Fibroblast of mammary gland (primary cell): ENCODE data around the gene SBF2.
A peak's percentile ranks its signal among the peaks of the same experiment; 100 is the strongest.

Experiments
- DNase-seq: peaks from one replicate; pipeline ENCODE4 v3.0.0-alpha.2; 2010; ENCODE audit warnings: low read depth
- H3K4me3 ChIP-seq: 2 replicates; pipeline ENCODE4 v1.5.1; 2011; ENCODE audit warnings: low read depth, mild to moderate bottlenecking, low read length, moderate library complexity; ENCODE audit not compliant: control insufficient read depth
- TF ChIP-seq, protein P1 (sequence below): conservative IDR thresholded peaks from 2 replicates; pipeline ENCODE4 v1.5.1; 2011; ENCODE audit warnings: low read depth, low read length, inconsistent platforms; ENCODE audit not compliant: control insufficient read depth, insufficient read depth

Gene SBF2

DNA sequence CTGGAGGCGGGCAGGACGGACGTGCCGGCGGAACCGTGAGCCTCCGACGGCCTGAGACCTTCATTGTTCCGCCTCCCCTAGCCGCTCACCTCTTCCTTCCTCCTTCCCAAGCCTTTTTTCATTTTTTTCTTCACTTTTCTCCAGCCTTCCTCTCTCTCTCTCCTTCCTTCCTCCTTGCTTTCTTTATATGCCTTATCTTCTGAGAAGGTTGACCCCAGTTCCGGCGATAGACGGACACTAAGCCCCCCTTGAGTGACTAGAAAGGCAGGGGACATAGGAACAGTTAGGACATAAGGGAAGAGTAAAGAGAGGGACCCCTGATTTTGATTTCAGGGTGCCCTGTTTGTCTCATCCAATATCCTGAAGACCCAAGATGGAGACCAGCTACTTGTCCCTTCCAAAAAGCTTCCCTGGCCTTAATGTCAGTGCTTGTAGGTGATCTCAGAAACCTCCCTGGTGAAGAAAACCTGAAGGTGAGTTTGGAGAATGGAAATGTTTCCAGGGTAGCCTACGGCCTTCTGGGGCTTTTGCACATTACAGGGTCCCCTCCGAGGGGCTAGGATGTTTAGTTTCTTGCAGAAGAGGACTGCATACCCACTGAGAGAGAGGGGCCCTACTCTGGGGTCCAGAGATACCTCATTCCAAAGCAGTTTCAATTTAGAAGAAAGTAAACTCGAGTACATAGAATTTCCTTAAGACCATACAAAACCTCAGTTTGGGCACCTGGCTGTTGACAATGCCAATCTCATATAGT, 14.4 kb upstream of the SBF2 start:
- no peak for DNase-seq
- H3K4me3 ChIP-seq = peak overlapping the region; percentile 98

DNA sequence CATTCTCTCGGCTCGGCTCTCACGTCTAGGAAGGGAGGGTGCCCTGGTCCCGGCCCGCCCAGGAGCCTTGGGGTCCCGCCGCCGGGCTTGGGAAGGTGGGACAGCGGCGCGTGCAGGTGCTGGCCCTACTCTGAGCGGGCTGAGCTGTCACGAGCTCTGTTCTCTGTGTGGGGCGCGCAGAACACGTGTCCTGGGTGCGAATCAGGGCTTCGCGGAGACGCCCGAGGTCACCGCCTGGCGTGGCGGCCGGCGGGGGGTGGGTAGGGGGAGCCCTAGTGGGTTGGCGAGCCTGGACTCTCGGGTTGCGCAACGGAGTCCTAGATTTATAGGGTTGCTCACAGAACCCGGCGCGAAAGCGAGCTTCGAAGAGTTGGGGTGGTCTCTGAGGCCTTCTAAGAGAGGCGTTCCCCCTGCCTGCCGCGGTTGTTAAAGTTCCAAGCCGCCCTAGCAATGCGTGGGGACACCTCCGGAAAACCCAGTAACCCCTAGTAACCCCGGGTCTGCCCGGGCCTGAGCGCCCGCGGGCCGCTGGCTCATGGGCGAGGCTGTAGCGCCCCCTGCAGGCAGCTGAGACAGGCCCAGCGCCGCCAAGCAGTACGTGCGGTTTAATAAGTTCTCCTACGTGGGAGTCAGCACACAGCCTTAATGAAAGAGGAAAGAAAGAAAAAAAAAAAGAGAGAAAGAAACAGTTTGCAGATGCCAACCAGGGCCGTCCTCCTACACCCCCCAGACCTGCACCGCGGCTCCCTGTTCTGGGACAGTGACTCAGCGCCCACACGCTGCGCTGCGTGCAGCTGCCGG, 13.6 kb upstream of the SBF2 start:
- DNase-seq = peak; percentile 92
- peak overlapping the region; percentile 98 for H3K4me3 ChIP-seq
- TF ChIP-seq, protein P1, sequence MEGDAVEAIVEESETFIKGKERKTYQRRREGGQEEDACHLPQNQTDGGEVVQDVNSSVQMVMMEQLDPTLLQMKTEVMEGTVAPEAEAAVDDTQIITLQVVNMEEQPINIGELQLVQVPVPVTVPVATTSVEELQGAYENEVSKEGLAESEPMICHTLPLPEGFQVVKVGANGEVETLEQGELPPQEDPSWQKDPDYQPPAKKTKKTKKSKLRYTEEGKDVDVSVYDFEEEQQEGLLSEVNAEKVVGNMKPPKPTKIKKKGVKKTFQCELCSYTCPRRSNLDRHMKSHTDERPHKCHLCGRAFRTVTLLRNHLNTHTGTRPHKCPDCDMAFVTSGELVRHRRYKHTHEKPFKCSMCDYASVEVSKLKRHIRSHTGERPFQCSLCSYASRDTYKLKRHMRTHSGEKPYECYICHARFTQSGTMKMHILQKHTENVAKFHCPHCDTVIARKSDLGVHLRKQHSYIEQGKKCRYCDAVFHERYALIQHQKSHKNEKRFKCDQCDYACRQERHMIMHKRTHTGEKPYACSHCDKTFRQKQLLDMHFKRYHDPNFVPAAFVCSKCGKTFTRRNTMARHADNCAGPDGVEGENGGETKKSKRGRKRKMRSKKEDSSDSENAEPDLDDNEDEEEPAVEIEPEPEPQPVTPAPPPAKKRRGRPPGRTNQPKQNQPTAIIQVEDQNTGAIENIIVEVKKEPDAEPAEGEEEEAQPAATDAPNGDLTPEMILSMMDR = peak; percentile 71

More for the DNA sequence above, 14.4 kb upstream of the SBF2 start:
- TF ChIP-seq, protein P1 = no peak

DNA sequence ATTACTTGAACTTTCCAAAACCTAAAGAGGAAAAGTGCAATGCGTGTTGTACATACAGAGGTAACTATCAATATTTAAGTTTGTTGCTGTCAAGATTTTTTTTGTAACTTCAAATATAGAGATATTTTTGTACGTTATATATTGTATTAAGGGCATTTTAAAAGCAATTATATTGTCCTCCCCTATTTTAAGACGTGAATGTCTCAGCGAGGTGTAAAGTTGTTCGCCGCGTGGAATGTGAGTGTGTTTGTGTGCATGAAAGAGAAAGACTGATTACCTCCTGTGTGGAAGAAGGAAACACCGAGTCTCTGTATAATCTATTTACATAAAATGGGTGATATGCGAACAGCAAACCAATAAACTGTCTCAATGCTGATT, 13.0 kb upstream of the SBF2 start:
- H3K4me3 ChIP-seq = peak overlapping the region; percentile 98
- TF ChIP-seq, protein P1 = no peak
- DNase-seq = no peak

DNA sequence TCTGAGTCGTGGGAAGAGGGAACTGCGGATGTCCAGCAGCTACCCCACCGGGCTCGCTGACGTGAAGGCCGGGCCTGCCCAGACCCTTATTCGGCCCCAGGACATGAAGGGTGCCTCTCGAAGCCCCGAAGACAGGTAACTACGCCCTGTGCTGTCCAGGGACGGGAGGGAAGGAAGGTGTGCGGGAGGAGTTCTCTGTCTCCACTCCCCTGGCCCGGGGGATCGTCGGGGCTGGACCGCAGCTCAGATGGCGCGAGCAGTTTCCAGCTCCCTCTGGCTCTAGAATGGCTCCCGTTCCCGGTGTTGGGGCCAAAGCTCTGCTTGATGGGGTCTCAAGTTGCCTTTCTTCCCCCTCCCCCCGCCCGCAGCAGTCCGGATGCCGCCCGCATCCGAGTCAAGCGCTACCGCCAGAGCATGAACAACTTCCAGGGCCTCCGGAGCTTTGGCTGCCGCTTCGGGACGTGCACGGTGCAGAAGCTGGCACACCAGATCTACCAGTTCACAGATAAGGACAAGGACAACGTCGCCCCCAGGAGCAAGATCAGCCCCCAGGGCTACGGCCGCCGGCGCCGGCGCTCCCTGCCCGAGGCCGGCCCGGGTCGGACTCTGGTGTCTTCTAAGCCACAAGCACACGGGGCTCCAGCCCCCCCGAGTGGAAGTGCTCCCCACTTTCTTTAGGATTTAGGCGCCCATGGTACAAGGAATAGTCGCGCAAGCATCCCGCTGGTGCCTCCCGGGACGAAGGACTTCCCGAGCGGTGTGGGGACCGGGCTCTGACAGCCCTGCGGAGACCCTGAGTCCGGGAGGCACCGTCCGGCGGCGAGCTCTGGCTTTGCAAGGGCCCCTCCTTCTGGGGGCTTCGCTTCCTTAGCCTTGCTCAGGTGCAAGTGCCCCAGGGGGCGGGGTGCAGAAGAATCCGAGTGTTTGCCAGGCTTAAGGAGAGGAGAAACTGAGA, 12.2 kb upstream of the SBF2 start:
- TF ChIP-seq, protein P1 = no peak
- H3K4me3 ChIP-seq = peak overlapping the region; percentile 98
- DNase-seq = no peak

DNA sequence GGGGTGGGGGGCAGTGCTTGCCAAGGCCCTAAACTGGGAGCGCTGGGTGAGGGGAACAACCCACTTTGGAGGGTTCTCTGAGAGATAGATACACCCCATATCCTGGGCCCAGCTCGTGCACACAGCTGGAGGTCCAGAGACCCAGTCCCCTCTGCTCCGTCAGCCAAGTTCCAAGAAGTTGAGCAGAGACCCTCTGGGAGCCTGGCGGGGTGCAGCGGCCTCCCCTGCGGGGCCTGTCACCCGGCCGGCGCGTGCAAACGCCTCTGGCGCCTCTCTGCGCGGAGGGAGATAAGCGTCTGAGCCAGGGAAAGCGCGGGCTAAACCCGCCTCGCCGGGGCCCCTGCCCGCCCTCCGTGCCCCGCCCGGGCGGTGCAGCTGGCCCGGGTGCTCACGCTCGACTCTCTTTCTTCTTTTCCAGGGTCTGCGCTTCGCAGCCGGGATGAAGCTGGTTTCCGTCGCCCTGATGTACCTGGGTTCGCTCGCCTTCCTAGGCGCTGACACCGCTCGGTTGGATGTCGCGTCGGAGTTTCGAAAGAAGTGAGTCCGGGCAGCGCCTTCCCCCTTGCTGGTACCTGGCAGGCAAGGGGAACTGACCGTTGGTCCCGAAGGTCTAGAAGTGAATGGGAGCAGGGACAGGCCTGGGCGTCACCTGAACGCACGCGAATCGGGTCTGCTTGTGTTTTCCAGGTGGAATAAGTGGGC, 11.4 kb upstream of the SBF2 start:
- DNase-seq = no peak
- TF ChIP-seq, protein P1 = no peak
- peak overlapping the region; percentile 98 for H3K4me3 ChIP-seq
